Left colon (tissue), 2 donors: ENCODE data around the gene NUB1. TPM values are rescaled to one million over a fixed set of nuclear protein-coding genes. Genes with fewer than 3 reads are reported as not detected.
A peak's percentile ranks its signal among the peaks of the same experiment; 100 is the strongest.

Experiments used
- ATAC-seq: fragments of 200-7000 bp; cut with Tn5 transposase; one replicate; pipeline ENCODE4 v1.9.1; 2020; ENCODE audit warnings: mild to moderate bottlenecking, moderate library complexity
- DNase-seq, 2 donors: peaks; one replicate each; pipeline ENCODE4 v3.0.0-alpha.2; 2020
- intact Hi-C, 2 donors: fragments of 100-400 bp; cut with DNase I in 1 of 2; cut with micrococcal nuclease in 1 of 2; formaldehyde crosslinking; loops; one replicate each; pipeline versions ENCODE4 v1.11.2 to v1.14.0; 2022; cut with DNase I, micrococcal nuclease
- total RNA-seq, 2 donors: library from RNA; stranded (reverse); fragmentation: NEBNext Ultra II Directional; extraction: Animal tissue kit (Norgen Biotek cat#: 25700); gene quantifications; one replicate each; pipeline ENCODE4 v1.2.1, GENCODE V29; 2021
- donor health status: DM: no; HTN: no; CAD: no.
- donor health status: DM: yes; HTN: yes; CAD: no.

NUB1 gene
- total RNA-seq, 2 donors from 2014 or later: 50.7 to 53.3 TPM

GRCh38 chr7:151371266-151371665, 29.7 kb downstream of the NUB1 start:
- intact Hi-C loops: no loop called here
- ATAC-seq: no peak
- DNase-seq: no peak

DNA sequence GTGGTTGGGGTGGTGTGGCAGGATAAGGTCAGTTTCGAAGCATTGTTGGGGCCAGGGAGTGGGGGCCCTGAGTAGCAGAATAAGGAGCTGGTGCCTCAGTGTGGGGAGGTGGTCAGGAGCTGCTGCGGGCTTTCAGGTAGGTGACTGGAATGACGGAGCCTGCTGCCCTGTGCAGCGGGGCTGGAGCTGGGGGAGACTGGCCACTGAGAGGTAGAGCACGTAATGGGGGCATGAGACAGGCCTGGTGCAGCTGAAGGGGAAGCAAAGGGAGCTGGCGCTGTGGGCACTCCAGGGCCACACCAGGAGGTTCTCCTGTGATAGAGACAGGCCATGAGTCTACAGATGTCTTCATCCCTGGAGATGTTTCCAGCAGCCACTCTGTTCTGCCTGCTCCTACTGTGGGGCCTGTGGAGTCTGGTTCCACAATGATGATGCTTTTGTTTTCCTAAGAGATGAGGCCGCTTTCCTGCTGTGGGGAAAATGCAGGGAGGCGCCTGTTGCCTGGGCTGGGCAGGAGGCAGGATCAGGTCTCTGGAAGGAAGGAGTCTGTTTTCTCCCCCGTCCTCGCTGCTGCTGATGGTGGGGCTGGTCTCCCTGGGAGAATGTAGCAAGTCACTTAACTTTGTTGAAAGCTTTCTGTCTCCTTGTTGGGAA, 31.1 kb downstream of the NUB1 start:
- DNase-seq: no peak
- ATAC-seq: no peak
- intact Hi-C loops: no loop called here

DNA sequence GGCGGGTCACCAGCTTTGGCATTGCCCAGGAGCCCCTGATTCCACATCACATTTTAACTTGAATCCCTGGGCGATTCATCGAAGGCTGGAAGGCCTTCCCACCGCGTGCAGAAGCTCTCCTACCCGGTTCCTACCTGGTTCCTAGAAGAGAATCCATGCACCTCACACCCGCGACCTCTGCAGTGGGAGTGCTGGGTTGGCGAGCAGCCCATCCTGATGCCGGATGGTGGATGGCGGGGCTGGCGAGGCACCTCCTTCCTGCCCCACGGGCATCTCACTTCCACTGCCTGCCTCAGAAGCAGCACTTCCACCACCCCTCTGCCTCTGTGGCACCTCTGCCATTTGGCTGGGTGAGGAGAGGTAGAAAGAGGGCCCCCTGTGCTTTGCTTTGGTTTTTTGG, 32.0 kb downstream of the NUB1 start:
- intact Hi-C loops: no loop called here
- DNase-seq: no peak
- ATAC-seq: no peak

- intact Hi-C loops: no loop called here
- ATAC-seq (no peak), DNase-seq (no peak)
These were observed 32.5 kb downstream of the NUB1 start for GRCh38 chr7:151374139-151374538.

- intact Hi-C loops: no loop called here
- ATAC-seq: no peak
- DNase-seq: no peak
These were observed 33.1 kb downstream of the NUB1 start for GRCh38 chr7:151374726-151375125.

- DNase-seq (no peak), ATAC-seq (no peak)
- intact Hi-C loops: no loop called here
These were observed 34.1 kb downstream of the NUB1 start for GRCh38 chr7:151375530-151376217.

DNA sequence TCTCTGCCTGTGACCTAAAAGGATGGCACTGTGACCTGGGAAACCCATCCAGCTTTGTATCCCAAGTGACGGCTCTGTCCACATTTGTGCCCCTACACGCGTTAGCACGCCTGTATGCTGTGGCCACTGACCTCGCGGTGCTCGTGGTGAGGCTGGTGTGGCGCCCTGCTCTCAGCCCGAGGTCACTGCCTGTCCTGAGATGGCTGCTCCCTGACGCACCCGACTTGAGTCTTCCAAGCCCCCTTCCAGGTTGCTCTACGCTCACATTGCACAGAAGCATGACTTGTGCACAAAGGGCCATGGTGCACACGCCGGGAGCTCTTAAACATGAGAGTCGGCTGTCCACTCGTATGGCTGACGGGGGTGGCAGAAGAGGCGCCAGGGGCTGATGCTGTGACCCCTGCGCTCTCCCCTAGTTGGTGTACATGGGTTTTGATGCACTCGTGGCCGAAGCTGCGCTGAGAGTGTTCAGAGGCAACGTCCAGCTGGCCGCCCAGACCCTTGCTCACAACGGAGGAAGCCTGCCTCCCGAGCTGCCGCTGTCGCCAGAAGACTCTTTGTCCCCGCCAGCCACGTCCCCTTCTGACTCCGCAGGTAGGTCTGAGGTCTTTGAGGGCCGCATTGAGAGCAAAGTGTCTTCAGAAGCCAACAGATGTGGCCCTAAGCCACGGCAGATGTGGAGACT, 34.7 kb downstream of the NUB1 start:
- ATAC-seq (no peak), DNase-seq (no peak)
- intact Hi-C loops: no loop called here

- DNase-seq (no peak), ATAC-seq (no peak)
- intact Hi-C loops: no loop called here
These were observed 35.8 kb downstream of the NUB1 start for GRCh38 chr7:151377406-151377805.

DNA sequence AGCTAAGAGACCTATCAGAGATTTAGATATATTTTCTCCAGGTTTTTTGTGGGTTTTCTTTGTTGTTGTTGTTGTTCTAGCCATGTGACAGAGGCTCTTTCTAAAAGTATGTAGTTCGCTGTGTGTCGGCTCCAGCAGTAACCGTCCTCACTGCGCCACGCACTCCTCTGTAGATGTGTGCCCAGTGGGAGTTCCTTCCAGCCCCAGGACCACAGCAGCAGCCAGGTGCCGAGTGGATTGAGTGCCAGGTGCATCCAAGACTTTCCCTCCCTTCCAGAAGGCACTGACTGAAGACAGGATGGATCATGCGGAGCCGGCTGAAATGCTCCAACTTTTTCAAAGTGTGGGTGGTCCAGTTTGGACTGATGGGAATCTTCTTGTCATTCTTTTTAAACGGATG, 36.4 kb downstream of the NUB1 start:
- intact Hi-C loops: no loop called here
- ATAC-seq (no peak), DNase-seq (no peak)

DNA sequence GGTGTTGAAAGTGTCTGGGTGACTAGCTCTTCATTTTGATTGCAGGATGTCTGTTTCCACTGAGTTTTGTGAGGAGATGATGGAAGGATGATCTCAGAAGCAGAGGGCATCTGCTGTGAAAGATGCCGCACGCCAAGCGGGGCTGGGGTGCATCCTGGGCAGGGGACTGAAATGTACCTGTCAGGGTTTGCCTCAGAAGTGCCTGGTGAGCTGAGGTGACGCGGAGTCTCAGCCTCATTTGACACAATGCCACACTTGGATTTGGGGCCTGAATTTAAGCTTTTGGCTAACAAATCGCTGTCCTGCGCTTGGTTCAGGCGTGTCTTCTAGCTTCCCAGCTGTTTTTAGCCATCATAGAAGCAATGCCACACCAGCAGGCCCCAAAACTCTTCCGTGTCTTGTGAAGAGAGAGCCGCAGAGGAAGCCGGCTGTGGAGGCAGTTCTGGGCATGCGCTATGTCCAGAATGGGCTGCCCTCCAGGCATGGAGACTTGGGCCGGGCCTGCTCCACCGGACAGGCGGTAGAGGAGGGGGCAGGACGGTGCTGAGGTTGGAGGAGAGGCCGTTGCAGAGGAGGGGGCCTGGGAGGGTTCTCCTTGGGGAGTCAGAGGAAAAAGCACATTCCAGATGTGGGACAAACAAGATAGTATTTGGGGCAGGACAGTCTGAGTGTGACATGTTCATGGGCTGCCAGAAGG, 37.0 kb downstream of the NUB1 start:
- ATAC-seq (no peak), DNase-seq (no peak)

GRCh38 chr7:151379193-151379520, 37.5 kb downstream of the NUB1 start:
- no peak for DNase-seq
- intact Hi-C loops: no loop called here
- no peak for ATAC-seq

More for the DNA sequence above, 37.0 kb downstream of the NUB1 start:
- intact Hi-C loops: no loop called here

- intact Hi-C loops: no loop called here
- ATAC-seq (peak; percentile 10), DNase-seq (no peak)
These were observed 38.1 kb downstream of the NUB1 start for GRCh38 chr7:151379534-151380198.

DNA sequence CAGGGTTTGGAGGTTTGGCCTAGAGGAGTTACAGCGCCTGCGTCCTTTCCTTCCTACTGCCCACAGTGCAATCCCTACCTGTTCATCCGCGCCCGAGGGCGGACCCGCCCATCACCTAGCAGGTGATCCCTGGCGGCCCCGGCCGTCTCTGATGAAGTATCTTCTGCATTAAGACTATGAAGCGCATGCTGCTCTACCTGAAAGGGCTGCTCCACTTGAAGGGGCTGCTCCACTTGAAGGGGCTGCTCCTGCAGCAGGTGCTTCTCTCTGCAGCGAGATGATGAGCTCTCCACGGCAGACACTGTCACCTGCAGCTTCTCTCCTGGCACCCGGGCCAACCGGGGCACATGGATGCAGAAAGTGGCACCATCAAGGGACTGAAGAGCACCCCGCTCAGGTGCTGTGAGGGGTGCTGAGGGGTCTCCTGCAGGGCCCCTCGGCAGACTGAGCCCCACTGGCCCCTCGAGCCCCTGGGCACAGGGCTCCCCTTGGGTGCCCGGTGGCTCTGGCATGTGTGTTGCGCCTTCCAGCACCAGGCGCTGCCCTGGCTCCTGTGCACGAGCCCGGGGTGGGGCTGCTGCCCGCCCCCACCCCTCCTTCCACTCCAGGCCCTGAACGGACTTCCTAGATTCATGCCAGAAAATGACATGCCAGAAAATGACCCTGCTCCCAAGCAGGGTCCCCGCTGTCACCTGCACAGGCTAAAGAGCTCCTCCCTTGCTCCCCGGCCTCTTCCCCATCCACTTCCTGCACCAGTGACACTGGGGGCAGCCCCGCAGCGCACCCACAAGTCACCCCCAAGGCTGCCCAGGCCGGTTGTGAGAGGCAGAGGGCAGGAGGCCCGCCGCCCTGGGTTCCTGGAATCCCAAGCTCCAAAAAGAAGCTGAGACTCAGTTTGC, 38.8 kb downstream of the NUB1 start:
- intact Hi-C loops: no loop called here
- ATAC-seq (peak; percentile 15), DNase-seq (no peak)

DNA sequence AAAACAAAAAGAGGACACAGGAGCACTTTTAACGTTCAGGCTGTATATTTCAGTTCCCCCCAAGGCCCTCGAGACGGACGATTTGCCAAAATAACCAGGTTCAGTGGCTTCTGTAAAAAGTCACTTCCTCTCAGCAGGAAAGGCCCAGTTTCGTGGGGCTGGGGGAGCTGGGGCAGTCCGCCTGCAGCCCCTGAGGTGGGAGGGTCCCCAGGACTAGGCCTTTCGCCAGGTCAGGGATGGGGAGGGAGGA, 39.4 kb downstream of the NUB1 start:
- DNase-seq: no peak

DNA sequence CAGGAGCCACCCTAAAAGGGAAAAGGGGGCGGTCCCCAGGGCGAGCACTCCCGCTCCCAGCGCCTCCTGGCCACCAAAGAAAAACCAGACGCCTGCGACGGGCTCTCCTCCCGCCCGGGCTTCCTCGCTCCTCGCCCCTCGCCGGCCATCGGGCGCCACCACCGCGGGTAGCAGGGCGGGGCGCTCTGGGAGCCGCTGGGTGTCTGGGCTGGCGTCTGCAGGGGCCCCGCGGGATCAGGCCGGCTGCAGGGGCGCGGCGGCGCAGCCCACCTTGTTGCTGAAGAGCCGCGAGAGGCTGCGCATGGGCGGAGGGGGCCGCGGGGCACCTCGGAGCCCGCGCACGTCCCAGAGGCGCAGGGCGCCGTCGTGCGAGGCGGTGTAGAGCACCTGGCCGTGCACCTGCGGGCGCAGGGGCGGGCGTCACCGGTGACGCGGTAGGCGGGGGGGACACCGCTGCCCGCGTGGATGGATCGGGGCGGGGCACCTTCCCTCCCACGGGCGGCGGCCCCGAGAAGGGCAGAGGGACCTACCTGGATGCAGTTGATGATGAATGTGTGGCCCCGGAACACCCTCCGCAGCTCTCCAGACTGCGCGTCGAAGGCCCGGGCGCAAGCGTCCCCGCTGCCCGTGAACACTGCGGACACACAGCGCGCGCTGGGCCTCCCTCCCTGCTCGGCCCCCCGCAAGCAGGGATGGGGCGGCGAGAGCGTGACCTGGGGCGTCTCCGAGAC, 39.9 kb downstream of the NUB1 start:
- DNase-seq (no peak), ATAC-seq (peak; percentile 54)
- intact Hi-C loops: no loop called here

More for the DNA sequence above, 39.4 kb downstream of the NUB1 start:
- no peak for ATAC-seq
- intact Hi-C loops: no loop called here

DNA sequence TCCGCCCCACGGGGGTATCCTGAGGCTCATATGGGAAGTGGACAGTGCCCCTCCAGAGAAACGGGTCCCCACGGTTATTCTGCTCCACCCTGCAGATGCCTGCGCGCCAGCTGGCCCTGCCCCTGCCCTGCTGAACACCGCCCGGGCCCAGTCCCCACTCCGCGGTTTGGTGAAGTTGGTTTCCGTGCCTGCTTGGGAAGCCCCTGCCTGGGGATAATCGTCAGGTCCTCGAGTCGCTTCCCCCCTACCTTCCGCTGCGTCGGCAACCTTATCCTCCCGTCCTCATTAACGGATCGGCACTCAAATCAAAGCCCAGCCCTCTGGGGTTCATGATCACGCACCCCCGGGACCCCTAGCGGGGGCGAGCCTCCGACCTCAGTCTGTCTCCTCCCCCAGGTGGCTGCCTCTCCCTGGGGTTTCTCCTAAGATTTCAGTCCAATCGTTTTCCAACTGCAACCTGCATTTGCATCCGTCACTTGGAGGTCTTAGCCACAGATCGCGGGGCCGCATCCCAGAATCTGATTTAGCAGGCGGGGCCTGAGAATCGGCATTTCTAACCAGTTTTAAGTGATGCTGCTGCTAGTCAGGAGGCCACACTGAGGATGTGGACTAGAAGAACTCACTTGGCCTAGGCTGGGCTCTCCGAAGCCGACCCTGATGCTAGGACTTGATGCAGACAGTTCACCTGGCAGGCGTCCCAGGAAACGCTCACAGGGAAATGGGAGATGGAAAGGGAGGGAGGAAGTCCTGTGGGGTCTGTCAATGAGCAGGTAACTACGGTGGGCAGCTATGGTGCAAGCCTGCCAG, 40.7 kb downstream of the NUB1 start:
- intact Hi-C loops: no loop called here
- DNase-seq (no peak), ATAC-seq (peak; percentile 6)

DNA sequence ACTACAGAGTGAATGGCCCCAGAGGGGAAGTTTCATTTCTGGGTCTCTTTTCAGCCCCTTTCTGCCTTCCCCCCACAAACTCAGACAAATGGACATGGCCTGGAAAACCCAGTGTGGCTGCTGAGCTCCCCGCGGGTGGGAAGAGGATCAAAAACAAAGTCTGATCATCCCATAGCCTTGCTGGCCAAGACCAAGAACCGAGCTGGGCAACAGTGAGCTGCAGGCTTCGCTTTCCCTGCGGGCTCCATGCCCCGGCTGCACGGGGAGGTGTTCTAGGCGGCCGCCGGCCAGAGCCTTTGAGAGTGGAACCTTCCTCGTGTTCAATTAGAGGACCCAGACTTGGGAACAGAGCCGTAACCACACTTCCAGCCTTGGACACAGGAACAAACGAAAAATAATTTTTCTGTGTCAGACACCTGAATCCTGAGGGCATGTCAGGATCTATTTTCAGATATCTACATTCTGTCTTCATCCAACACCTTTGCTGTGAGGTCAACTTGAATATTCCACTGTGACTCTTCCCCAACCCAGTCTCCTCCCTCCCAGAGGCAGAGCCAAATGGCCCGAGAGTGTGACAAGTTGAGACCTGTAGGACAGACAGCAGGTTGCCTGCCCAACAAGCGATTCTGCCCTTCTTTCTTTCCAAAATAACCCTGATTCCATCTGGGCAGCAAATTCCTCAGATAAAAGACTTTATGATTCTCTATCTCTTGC, 42.2 kb downstream of the NUB1 start:
- ATAC-seq (no peak), DNase-seq (no peak)
- intact Hi-C loops: no loop called here
